ENCODE measurements around the gene KIRREL2.
A peak's percentile ranks its signal among the peaks of the same experiment; 100 is the strongest.
"Not testable (repeated sequence)": the region's sequence is repeated elsewhere in the genome, so short reads cannot be mapped to it uniquely, and the experiment has no call there.

KIRREL2 gene

GRCh38 chr19:35863018-35863417 is 6.3 kb downstream of the KIRREL2 start:
- H3K4me3 ChIP-seq (ENCODE audit: low read depth, low read length): no peak overlapping the region
- no peak for TF ChIP-seq CTCF (IDR thresholded peaks at IDR 0.05; ENCODE audit: low read depth, low read length)

GRCh38 chr19:35868172-35868822 is 11.6 kb downstream of the KIRREL2 start, which contains the start of gene APLP1:
APLP1 (plus strand) TSS chr19:35868574; CDS start chr19:35868637, 63 bp downstream.
- TF ChIP-seq CTCF (IDR thresholded peaks at IDR 0.05; ENCODE audit: low read depth, low read length): no peak
- peak within 1 kb of the TSS; percentile 48 for H3K4me3 ChIP-seq (ENCODE audit: low read depth, low read length)

- no peak for TF ChIP-seq CTCF (IDR thresholded peaks at IDR 0.05; ENCODE audit: low read depth, low read length)
- H3K4me3 ChIP-seq (ENCODE audit: low read depth, low read length): peak overlapping the region; percentile 48
Measured at GRCh38 chr19:35868823-35869326, 12.2 kb downstream of the KIRREL2 start.

GRCh38 chr19:35869327-35870123 is 12.8 kb downstream of the KIRREL2 start:
- TF ChIP-seq CTCF (IDR thresholded peaks at IDR 0.05; ENCODE audit: low read depth, low read length): no peak

GRCh38 chr19:35870124-35870736 is 13.5 kb downstream of the KIRREL2 start:
- H3K4me3 ChIP-seq (ENCODE audit: low read depth, low read length): not testable (repeated sequence)

More at GRCh38 chr19:35869327-35870123, 12.8 kb downstream of the KIRREL2 start:
- no peak overlapping the region for H3K4me3 ChIP-seq (ENCODE audit: low read depth, low read length)

- no peak for TF ChIP-seq CTCF (IDR thresholded peaks at IDR 0.05; ENCODE audit: low read depth, low read length)
- no peak overlapping the region for H3K4me3 ChIP-seq (ENCODE audit: low read depth, low read length)
Measured at GRCh38 chr19:35870798-35871197, 14.1 kb downstream of the KIRREL2 start.

GRCh38 chr19:35871611-35872010 is 14.9 kb downstream of the KIRREL2 start:
- no peak overlapping the region for H3K4me3 ChIP-seq (ENCODE audit: low read depth, low read length)
- TF ChIP-seq CTCF (IDR thresholded peaks at IDR 0.05; ENCODE audit: low read depth, low read length): no peak

Data from WI38 (cell line).